Large intestine (tissue), 3 donors: ENCODE measurements around the gene TCERG1L. TPM values are rescaled to one million over a fixed set of nuclear protein-coding genes. Genes with fewer than 3 reads are reported as not detected.

Source experiments
- DNase-seq, 2 donors: peaks; one replicate each; pipeline versions ENCODE4 v3.0.0 to v3.0.0-alpha.2; 2013
- H3K27ac ChIP-seq: one replicate; pipeline ENCODE4 v1.5.1; 2013; ENCODE audit warnings: low read length
- H3K27me3 ChIP-seq: 2 replicates; pipeline ENCODE4 v1.6.1; 2013; ENCODE audit warnings: low read length; ENCODE audit not compliant: control insufficient read depth, insufficient read depth
- H3K36me3 ChIP-seq: 2 replicates; pipeline ENCODE4 v1.6.1; 2013; ENCODE audit warnings: low read length; ENCODE audit not compliant: control insufficient read depth, insufficient read depth
- H3K4me1 ChIP-seq: one replicate; pipeline ENCODE4 v1.6.1; 2013; ENCODE audit warnings: low read length; ENCODE audit not compliant: control insufficient read depth, insufficient read depth
- H3K4me3 ChIP-seq: one replicate; pipeline ENCODE4 v1.5.1; 2013; ENCODE audit warnings: low read length
- H3K9me3 ChIP-seq: one replicate; pipeline ENCODE4 v1.6.1; 2013; ENCODE audit warnings: mild to moderate bottlenecking, low read depth, low read length, moderate library complexity; ENCODE audit not compliant: control insufficient read depth
- WGBS: methylation state at CpG from one replicate; pipeline ENCODE4 v1.1.5; 2013; ENCODE audit warnings: low lambda C conversion rate; ENCODE audit not compliant: insufficient coverage; 5-methylcytosine and 5-hydroxymethylcytosine counted together
- polyA plus RNA-seq: library from polyadenylated mRNA; unstranded; fragments of 120-200 nt; gene quantifications from one replicate; pipeline ENCODE4 v1.2.1, GENCODE V29; 2013

Gene TCERG1L
- polyA plus RNA-seq, 1 donor = 0.45 TPM

DNA sequence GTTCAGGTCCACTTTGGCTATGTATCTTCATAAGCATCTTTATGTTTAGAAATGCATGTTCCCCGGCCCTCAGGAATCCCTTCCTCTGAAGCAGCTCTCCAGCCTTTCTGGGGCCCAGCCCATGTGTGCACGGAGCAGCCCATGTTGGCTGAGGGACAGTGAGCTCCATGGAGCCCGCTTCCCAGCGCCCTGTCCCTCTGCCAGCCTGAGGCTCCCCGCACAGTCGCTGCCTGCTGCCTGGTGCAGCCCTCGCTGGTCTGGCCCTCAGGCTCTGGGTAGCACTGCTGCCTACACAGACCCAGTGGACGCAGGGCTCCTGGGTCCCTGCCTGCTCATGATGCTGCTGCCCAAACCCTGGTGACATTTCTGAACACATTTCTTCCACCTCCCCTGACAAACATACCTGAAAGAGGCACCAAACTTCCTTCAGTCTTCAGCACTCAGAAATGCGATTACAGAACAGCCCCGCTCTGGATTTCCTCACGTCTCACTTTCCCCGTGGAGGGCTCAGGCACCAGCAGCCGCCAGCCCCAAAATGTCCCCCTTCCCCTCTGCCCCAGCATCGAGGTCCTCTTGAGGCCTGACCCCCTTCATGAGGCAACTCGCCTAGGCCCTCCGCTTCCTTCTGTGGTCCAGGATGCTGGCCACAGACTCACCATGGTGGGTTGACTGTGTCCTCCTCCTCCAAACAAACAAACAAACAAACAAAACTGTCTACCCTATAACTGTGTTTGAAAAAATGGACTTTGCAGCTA is 5.0 kb upstream of the TCERG1L start:
- H3K4me3 ChIP-seq = no peak overlapping the region
- no peak for DNase-seq
- WGBS = no CpG with 5 or more reads among the region's 16 CpGs
- H3K27ac ChIP-seq = no peak overlapping the region
- peaks cover 38% of the 10 kb centered on the region for H3K27me3 ChIP-seq
- no peaks in the 10 kb centered on the region for H3K36me3 ChIP-seq
- H3K4me1 ChIP-seq = no peaks in the 10 kb centered on the region
- peaks cover 3% of the 10 kb centered on the region for H3K9me3 ChIP-seq

DNA sequence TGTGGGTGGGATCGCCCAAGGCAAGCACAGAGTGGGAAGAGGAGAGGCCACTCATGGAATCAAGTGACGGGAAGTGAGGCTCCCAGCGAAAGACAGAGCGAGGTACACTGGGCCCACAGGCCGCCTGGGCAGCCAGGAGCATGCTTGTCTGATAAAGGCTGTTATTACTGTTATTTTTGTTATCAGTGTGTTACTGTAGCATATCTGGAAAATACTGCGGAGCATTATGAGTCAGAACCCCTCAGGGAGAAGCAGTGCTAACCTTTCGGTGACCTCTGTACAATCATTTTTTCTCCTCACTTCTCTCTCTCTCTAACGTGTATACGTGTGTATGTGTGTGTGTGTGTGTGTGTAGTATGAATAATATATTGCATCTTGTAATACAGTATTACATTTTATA is 3.8 kb upstream of the TCERG1L start:
- Histone ChIP-seq H3K27me3 (peaks cover 38% of the 10 kb centered on the region), H3K4me1 (no peaks in the 10 kb centered on the region), H3K27ac (no peak overlapping the region), H3K4me3 (no peak overlapping the region), H3K36me3 (no peaks in the 10 kb centered on the region), H3K9me3 (peaks cover 3% of the 10 kb centered on the region)
- no CpG with 5 or more reads among the region's 9 CpGs for WGBS
- DNase-seq = peak in 1 of 2 donors; percentile 27

DNA sequence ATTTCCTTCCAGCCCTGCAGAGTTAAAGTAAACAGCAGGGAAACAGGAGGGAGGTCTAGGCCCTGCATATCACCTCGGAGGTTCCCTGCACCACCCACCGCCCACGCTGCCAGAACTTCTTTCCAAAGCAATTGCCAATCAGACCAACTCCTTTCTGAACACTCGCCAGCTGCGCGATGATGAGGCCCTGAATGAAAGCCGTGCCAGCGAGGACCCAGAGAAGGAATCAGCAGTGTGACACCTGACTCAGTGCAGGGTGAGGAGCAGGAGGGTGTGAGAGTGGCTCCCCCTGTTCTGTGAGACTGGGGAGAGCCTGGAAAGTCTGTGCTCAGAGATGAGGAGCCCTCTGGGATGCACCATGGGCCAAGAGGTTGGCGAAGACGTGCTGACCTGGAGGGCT is 3.3 kb upstream of the TCERG1L start:
- no peak for DNase-seq
- no CpG with 5 or more reads among the region's 10 CpGs for WGBS
- peaks cover 3% of the 10 kb centered on the region for H3K9me3 ChIP-seq
- no peaks in the 10 kb centered on the region for H3K36me3 ChIP-seq
- H3K4me1 ChIP-seq = no peaks in the 10 kb centered on the region
- peaks cover 42% of the 10 kb centered on the region for H3K27me3 ChIP-seq
- no peak overlapping the region for H3K4me3 ChIP-seq
- H3K27ac ChIP-seq = no peak overlapping the region

DNA sequence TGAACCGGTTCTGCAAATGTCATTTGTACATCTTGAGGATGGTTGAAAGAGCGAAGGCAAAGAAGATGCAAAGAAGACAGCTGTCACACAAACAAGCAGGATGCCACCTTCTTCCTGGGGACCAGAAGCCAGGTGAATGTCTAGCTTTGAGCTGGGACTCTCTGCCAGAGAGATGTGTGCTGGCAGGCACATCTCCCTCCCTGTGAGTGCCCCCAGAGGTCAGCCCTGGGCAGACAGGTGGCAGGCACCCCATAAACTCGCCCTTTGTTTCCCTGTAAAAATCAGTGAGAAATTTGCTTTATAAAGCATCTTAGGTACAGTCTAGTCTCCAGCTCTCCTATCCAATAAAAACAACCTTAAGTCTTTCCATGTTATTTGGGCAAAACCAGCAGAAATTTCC is 2.6 kb upstream of the TCERG1L start:
- no peak for DNase-seq
- Histone ChIP-seq H3K4me1 (no peaks in the 10 kb centered on the region), H3K27me3 (peaks cover 41% of the 10 kb centered on the region), H3K36me3 (no peaks in the 10 kb centered on the region), H3K9me3 (peaks cover 3% of the 10 kb centered on the region), H3K4me3 (no peak overlapping the region), H3K27ac (no peak overlapping the region)
- WGBS = no CpG with 5 or more reads among the region's 3 CpGs

DNA sequence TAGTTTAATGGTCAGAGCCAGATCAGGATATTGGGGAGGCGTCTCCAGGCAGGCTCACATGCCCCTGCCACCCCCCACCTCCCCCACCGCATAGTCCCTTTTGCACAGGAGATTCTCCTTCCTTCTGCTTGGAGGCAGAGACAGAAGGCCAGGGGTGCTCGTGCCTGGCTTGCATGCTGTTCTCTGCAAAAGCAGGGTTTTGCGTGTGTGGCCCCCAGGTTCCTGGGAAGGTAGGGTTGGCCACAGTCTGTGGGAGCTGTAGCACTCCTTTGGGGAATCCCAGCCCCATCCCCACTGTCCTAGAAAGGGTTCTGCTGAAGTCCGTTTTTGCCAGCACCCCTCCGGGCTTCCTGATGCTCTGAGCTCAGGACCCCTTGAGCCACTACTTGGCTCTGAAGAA is 1.9 kb upstream of the TCERG1L start:
- no CpG with 5 or more reads among the region's 6 CpGs for WGBS
- H3K27me3 ChIP-seq = peaks cover 43% of the 10 kb centered on the region
- no peak overlapping the region for H3K27ac ChIP-seq
- H3K4me1 ChIP-seq = no peaks in the 10 kb centered on the region
- H3K36me3 ChIP-seq = no peaks in the 10 kb centered on the region
- no peak overlapping the region for H3K4me3 ChIP-seq
- peaks cover 3% of the 10 kb centered on the region for H3K9me3 ChIP-seq
- DNase-seq = no peak

GRCh38 chr10:131312478-131312836 is 936 bp upstream of the TCERG1L start:
- H3K9me3 ChIP-seq = peaks cover 3% of the 10 kb centered on the region
- WGBS = no CpG with 5 or more reads among the region's 32 CpGs
- H3K4me1 ChIP-seq = no peaks in the 10 kb centered on the region
- H3K4me3 ChIP-seq = no peak overlapping the region
- H3K27me3 ChIP-seq = peaks cover 43% of the 10 kb centered on the region
- DNase-seq = peak in 1 of 2 donors; percentile 12
- no peaks in the 10 kb centered on the region for H3K36me3 ChIP-seq
- H3K27ac ChIP-seq = no peak overlapping the region

GRCh38 chr10:131311402-131311660 is 190 bp downstream of the TCERG1L start:
- Histone ChIP-seq H3K4me1 (no peaks in the 10 kb centered on the region), H3K27me3 (peaks cover 43% of the 10 kb centered on the region), H3K9me3 (peaks cover 3% of the 10 kb centered on the region), H3K36me3 (no peaks in the 10 kb centered on the region), H3K4me3 (no peak overlapping the region), H3K27ac (no peak overlapping the region)
- no peak for DNase-seq
- no CpG with 5 or more reads among the region's 36 CpGs for WGBS

- no peak overlapping the region for H3K4me3 ChIP-seq
- no peaks in the 10 kb centered on the region for H3K4me1 ChIP-seq
- 0% methylated on average over 4 of the region's 76 CpGs for WGBS
- DNase-seq = peak in 1 of 2 donors; percentile 5
- peaks cover 43% of the 10 kb centered on the region for H3K27me3 ChIP-seq
- no peaks in the 10 kb centered on the region for H3K36me3 ChIP-seq
- peaks cover 3% of the 10 kb centered on the region for H3K9me3 ChIP-seq
- no peak overlapping the region for H3K27ac ChIP-seq
These were observed 745 bp downstream of the TCERG1L start for GRCh38 chr10:131310551-131311401.

GRCh38 chr10:131310142-131310541 is 1.4 kb downstream of the TCERG1L start:
- no peak overlapping the region for H3K4me3 ChIP-seq
- DNase-seq = no peak
- no peak overlapping the region for H3K27ac ChIP-seq
- peaks cover 3% of the 10 kb centered on the region for H3K9me3 ChIP-seq
- WGBS = 10% methylated on average over 2 of the region's 4 CpGs
- no peaks in the 10 kb centered on the region for H3K36me3 ChIP-seq
- H3K4me1 ChIP-seq = no peaks in the 10 kb centered on the region
- H3K27me3 ChIP-seq = peaks cover 43% of the 10 kb centered on the region

GRCh38 chr10:131300508-131300907 is 11.0 kb downstream of the TCERG1L start:
- Histone ChIP-seq H3K9me3 (no peaks in the 10 kb centered on the region), H3K4me3 (no peak overlapping the region), H3K36me3 (no peaks in the 10 kb centered on the region), H3K27me3 (no peaks in the 10 kb centered on the region), H3K27ac (no peak overlapping the region), H3K4me1 (no peaks in the 10 kb centered on the region)
- 45% methylated on average over 2 of the region's 3 CpGs for WGBS
- no peak for DNase-seq
